Astrocyte (in vitro differentiated cells and primary cell): ENCODE results near the gene ZNF385B.

ENCODE experiments used
- CTCF ChIP-seq: IDR thresholded peaks from 2 replicates; pipeline ENCODE4 v1.5.1; 2011; ENCODE audit warnings: low read depth, mild to moderate bottlenecking, inconsistent platforms, low read length, moderate library complexity; ENCODE audit not compliant: insufficient read depth
- EZH2 ChIP-seq: IDR thresholded peaks from 2 replicates; pipeline ENCODE4 v1.6.1; 2012; ENCODE audit warnings: mild to moderate bottlenecking, low read length, inconsistent platforms; ENCODE audit not compliant: insufficient read depth

DNA sequence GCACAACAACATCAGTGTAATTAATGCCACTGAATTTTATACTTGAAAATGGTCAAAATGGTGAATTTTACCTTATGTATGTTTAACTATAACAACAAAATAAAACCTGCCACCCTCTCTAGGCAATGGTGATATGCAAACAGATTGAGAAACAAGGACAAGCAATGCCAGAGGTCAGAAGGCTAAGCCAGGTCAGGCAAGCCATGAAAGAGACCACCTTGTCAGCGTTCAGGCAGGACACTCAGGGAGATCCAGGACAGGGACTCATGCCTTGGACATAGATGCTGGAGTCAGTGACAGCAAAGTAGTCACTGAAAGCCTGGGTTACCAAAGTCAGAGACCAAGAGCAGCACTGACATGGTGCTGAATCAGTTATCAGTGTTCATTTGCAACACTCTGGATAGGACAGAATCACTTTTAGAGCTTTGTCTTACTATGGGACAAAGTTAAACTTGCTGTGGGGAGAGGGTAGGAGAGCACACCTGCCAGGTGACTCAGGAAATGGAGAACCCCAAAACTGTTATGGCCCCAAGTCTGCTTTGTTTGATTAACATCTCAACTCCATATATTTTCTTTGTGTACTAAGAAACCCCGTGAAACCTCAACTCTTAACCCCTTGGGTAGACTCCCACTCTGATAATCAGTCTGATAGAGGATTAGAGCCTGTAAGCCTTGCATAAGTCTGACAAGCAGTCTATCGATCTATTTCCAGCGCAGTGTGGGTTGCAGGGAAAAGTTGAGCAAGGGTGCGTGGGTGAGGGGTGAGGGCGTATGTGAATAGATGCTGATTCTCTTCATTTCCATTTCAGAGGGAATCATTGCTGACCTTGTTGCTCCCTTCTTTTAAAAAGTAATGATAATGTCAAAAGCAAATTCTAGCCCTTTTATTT lies 48.7 kb upstream of the ZNF385B start:
- no peak for TF ChIP-seq CTCF
- TF ChIP-seq EZH2, result no peak
